ENCODE data around the gene PCDH9.

The PCDH9 gene

GRCh38 chr13:66503890-66504289 lies 726.2 kb downstream of the PCDH9 start:
- no peak for DNase-seq

GRCh38 chr13:66501181-66501580 lies 729.0 kb downstream of the PCDH9 start:
- DNase-seq: no peak

- DNase-seq: no peak
Measured at GRCh38 chr13:66492479-66492878, 737.7 kb downstream of the PCDH9 start.

- no peak for DNase-seq
Measured at GRCh38 chr13:66491251-66491650, 738.9 kb downstream of the PCDH9 start.

GRCh38 chr13:66489586-66489985 lies 740.5 kb downstream of the PCDH9 start:
- no peak for DNase-seq

GRCh38 chr13:66489172-66489571 lies 741.0 kb downstream of the PCDH9 start:
- no peak for DNase-seq

GRCh38 chr13:66483712-66484111 lies 746.4 kb downstream of the PCDH9 start:
- DNase-seq: no peak

GRCh38 chr13:66482836-66483235 lies 747.3 kb downstream of the PCDH9 start:
- DNase-seq: no peak

GRCh38 chr13:66477816-66478215 lies 752.3 kb downstream of the PCDH9 start:
- no peak for DNase-seq

GRCh38 chr13:66475061-66475460 lies 755.1 kb downstream of the PCDH9 start:
- no peak for DNase-seq

- DNase-seq: no peak
Measured at GRCh38 chr13:66469745-66470144, 760.4 kb downstream of the PCDH9 start.

GRCh38 chr13:66468656-66469055 lies 761.5 kb downstream of the PCDH9 start:
- DNase-seq: no peak

- DNase-seq: no peak
Measured at GRCh38 chr13:66462187-66462586, 767.9 kb downstream of the PCDH9 start.

- no peak for DNase-seq
Measured at GRCh38 chr13:66461021-66461420, 769.1 kb downstream of the PCDH9 start.

GRCh38 chr13:66459634-66460033 lies 770.5 kb downstream of the PCDH9 start:
- DNase-seq: no peak

- DNase-seq: no peak
Measured at GRCh38 chr13:66459143-66459542, 771.0 kb downstream of the PCDH9 start.

GRCh38 chr13:66446413-66446812 lies 783.7 kb downstream of the PCDH9 start:
- no peak for DNase-seq

GRCh38 chr13:66443926-66444325 lies 786.2 kb downstream of the PCDH9 start:
- no peak for DNase-seq

- DNase-seq: no peak
Measured at GRCh38 chr13:66440938-66441337, 789.2 kb downstream of the PCDH9 start.

- DNase-seq: no peak
Measured at GRCh38 chr13:66430728-66431127, 799.4 kb downstream of the PCDH9 start.

- no peak for DNase-seq
Measured at GRCh38 chr13:66430269-66430668, 799.9 kb downstream of the PCDH9 start.

GRCh38 chr13:66429156-66429555 lies 801.0 kb downstream of the PCDH9 start:
- no peak for DNase-seq

GRCh38 chr13:66427458-66427861 lies 802.7 kb downstream of the PCDH9 start:
- DNase-seq: no peak

GRCh38 chr13:66425741-66426140 lies 804.4 kb downstream of the PCDH9 start:
- no peak for DNase-seq

GRCh38 chr13:66424422-66424821 lies 805.7 kb downstream of the PCDH9 start:
- DNase-seq: no peak

- DNase-seq: no peak
Measured at GRCh38 chr13:66415444-66415843, 814.7 kb downstream of the PCDH9 start.
